OCI-LY1 (cell line): ENCODE results near the gene HMX1.

Source experiments
- H2AFZ ChIP-seq: fragments of 200-600 bp; sonication (generic), shearing (Covaris generic); 2 replicates; pipeline ENCODE4 v1.6.0; 2014; ENCODE audit warnings: antibody characterized with exemption, mild to moderate bottlenecking, low read length
- H3F3A ChIP-seq: fragments of 200-600 bp; sonication (generic), shearing (Covaris generic); 2 replicates; pipeline ENCODE4 v1.6.0; 2014; ENCODE audit warnings: mild to moderate bottlenecking, antibody characterized with exemption, low read length, moderate library complexity; ENCODE audit not compliant: insufficient read depth
- H3K27ac ChIP-seq: fragments of 200-600 bp; sonication (generic); 2 replicates; pipeline ENCODE4 v1.5.1; 2014; ENCODE audit warnings: low read length, mixed run types, mild to moderate bottlenecking, low read depth; ENCODE audit not compliant: poor library complexity, severe bottlenecking
- H3K27me3 ChIP-seq: fragments of 200-600 bp; sonication (generic); 2 replicates; pipeline ENCODE4 v1.6.0; 2014; ENCODE audit warnings: antibody characterized with exemption, mild to moderate bottlenecking, low read length, moderate library complexity; ENCODE audit not compliant: insufficient read depth
- H3K36me3 ChIP-seq: fragments of 200-600 bp; sonication (generic); 2 replicates; pipeline ENCODE4 v1.6.1; 2014; ENCODE audit warnings: mild to moderate bottlenecking, antibody characterized with exemption, low read length, moderate library complexity, mixed read lengths; ENCODE audit not compliant: insufficient read depth
- H3K4me1 ChIP-seq: fragments of 200-600 bp; sonication (generic); 2 replicates; pipeline ENCODE4 v1.5.1; 2014; ENCODE audit warnings: mild to moderate bottlenecking, low read length, moderate library complexity; ENCODE audit not compliant: insufficient read depth, severe bottlenecking
- H3K4me2 ChIP-seq: fragments of 200-600 bp; sonication (generic), shearing (Covaris generic); 2 replicates; pipeline ENCODE4 v1.6.1; 2014; ENCODE audit warnings: low read length
- H3K4me3 ChIP-seq: fragments of 200-600 bp; sonication (generic); 2 replicates; pipeline ENCODE4 v1.5.1; 2014; ENCODE audit warnings: low read length, low read depth, mild to moderate bottlenecking, mixed read lengths; ENCODE audit not compliant: poor library complexity, severe bottlenecking
- H3K79me2 ChIP-seq: fragments of 200-600 bp; shearing (Covaris generic); 2 replicates; pipeline ENCODE4 v1.6.1; 2016; ENCODE audit warnings: mixed run types, low read length, mixed read lengths; ENCODE audit not compliant: insufficient read depth
- H3K9ac ChIP-seq: fragments of 200-600 bp; sonication (generic), shearing (Covaris generic); 2 replicates; pipeline ENCODE4 v1.6.1; 2014; ENCODE audit warnings: mild to moderate bottlenecking, low read length, mixed read lengths
- H3K9me2 ChIP-seq: fragments of 200-600 bp; sonication (generic), shearing (Covaris generic); 2 replicates; pipeline ENCODE4 v1.6.1; 2014; ENCODE audit warnings: low read depth, mild to moderate bottlenecking, low read length, mixed read lengths
- H3K9me3 ChIP-seq: fragments of 200-600 bp; shearing (Covaris generic); 2 replicates; pipeline ENCODE4 v1.6.1; 2014; ENCODE audit warnings: low read length, mixed read lengths
- H4K20me1 ChIP-seq: fragments of 200-600 bp; sonication (generic), shearing (Covaris generic); 2 replicates; pipeline ENCODE4 v1.6.0; 2016; ENCODE audit warnings: mild to moderate bottlenecking, low read length; ENCODE audit not compliant: insufficient read depth
- CTCF ChIP-seq: fragments of 200-600 bp; sonication (generic), shearing (Covaris generic); IDR thresholded peaks from 2 replicates; pipeline ENCODE4 v1.5.1; 2017; ENCODE audit warnings: mild to moderate bottlenecking, antibody characterized with exemption, low read length, moderate library complexity, mixed read lengths
- EZH2 ChIP-seq: fragments of 200-600 bp; sonication (generic), shearing (Covaris generic); IDR thresholded peaks from 2 replicates; pipeline ENCODE4 v1.8.0; 2017; ENCODE audit warnings: borderline replicate concordance, mixed run types, mild to moderate bottlenecking, antibody characterized with exemption, low read length, moderate library complexity, mixed read lengths

Gene HMX1

GRCh38 chr4:8850074-8850829 lies 21.4 kb downstream of the HMX1 start:
- H3K9me3 ChIP-seq: no peaks in the 10 kb centered on the region
- H3K4me2 ChIP-seq: no peak overlapping the region
- H3K79me2 ChIP-seq: no peaks in the 10 kb centered on the region
- H4K20me1 ChIP-seq: no peaks in the 10 kb centered on the region
- H3K36me3 ChIP-seq: no peaks in the 10 kb centered on the region
- no peak overlapping the region for H2AFZ ChIP-seq
- H3K4me1 ChIP-seq: no peaks in the 10 kb centered on the region
- H3K4me3 ChIP-seq: no peak overlapping the region
- no peaks in the 10 kb centered on the region for H3F3A ChIP-seq
- no peaks in the 10 kb centered on the region for H3K27me3 ChIP-seq
- no peak overlapping the region for H3K27ac ChIP-seq
- H3K9ac ChIP-seq: no peak overlapping the region
- H3K9me2 ChIP-seq: no peaks in the 10 kb centered on the region
- TF ChIP-seq CTCF (no peak), EZH2 (no peak)

- TF ChIP-seq CTCF (no peak), EZH2 (no peak)
These were observed 22.2 kb downstream of the HMX1 start for GRCh38 chr4:8849266-8850073.

GRCh38 chr4:8848507-8849265 lies 23.0 kb downstream of the HMX1 start:
- Histone ChIP-seq H3K4me3 (no peak overlapping the region), H3K4me2 (no peak overlapping the region), H3F3A (no peaks in the 10 kb centered on the region), H3K27ac (no peak overlapping the region), H3K27me3 (no peaks in the 10 kb centered on the region), H3K36me3 (no peaks in the 10 kb centered on the region), H3K4me1 (no peaks in the 10 kb centered on the region), H3K79me2 (no peaks in the 10 kb centered on the region), H4K20me1 (no peaks in the 10 kb centered on the region), H3K9ac (no peak overlapping the region), H2AFZ (no peak overlapping the region), H3K9me2 (no peaks in the 10 kb centered on the region), H3K9me3 (no peaks in the 10 kb centered on the region)
- no peak for TF ChIP-seq CTCF
- no peak for TF ChIP-seq EZH2

More at GRCh38 chr4:8849266-8850073, 22.2 kb downstream of the HMX1 start:
- H3K36me3 ChIP-seq: no peaks in the 10 kb centered on the region
- H3K27ac ChIP-seq: no peak overlapping the region
- H3K4me2 ChIP-seq: no peak overlapping the region
- no peak overlapping the region for H2AFZ ChIP-seq
- no peak overlapping the region for H3K4me3 ChIP-seq
- H3K4me1 ChIP-seq: no peaks in the 10 kb centered on the region
- H3K9ac ChIP-seq: no peak overlapping the region
- H4K20me1 ChIP-seq: no peaks in the 10 kb centered on the region
- H3K27me3 ChIP-seq: no peaks in the 10 kb centered on the region
- H3K9me2 ChIP-seq: no peaks in the 10 kb centered on the region
- H3F3A ChIP-seq: no peaks in the 10 kb centered on the region
- H3K9me3 ChIP-seq: no peaks in the 10 kb centered on the region
- H3K79me2 ChIP-seq: no peaks in the 10 kb centered on the region
